NCI-H2107 treated with DMSO at 0.1 percent for 48 hours (cell line): ENCODE results near the gene CYB5RL.
"Not testable (repeated sequence)": the region's sequence is repeated elsewhere in the genome, so short reads cannot be mapped to it uniquely, and the experiment has no call there.

Experiments used
- DNase-seq: peaks from one replicate; lab custom pipeline; 2025; ENCODE audit not compliant: unreplicated experiment; lab: John Stamatoyannopoulos, UW

The CYB5RL gene

GRCh38 chr1:54190526-54190925 is 9.3 kb downstream of the CYB5RL start:
- DNase-seq, result no peak

DNA sequence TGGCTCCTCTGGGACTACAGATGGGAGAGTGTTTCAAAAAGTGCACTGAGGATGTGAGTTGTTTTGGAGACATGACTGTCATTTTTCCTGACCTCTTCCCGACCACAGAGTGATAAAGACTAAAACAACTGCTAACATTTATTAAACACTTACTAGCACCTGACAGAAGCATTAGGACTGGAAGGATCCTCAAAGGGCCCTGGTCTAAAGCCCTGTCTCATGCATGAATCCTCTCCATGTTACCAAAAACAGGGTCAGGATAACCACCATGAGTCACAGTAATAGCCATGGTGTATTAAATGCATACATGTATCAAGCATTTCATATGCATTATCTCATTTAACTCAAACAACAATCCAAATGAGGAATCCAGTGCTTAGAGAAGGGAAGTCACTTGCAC is 11.5 kb downstream of the CYB5RL start:
- no peak for DNase-seq

- DNase-seq, result no peak
Measured at GRCh38 chr1:54186056-54186455, 13.8 kb downstream of the CYB5RL start.

- no peak for DNase-seq
Measured at GRCh38 chr1:54180701-54181360, 19.0 kb downstream of the CYB5RL start.

GRCh38 chr1:54178296-54179070 is 21.3 kb downstream of the CYB5RL start:
- no peak for DNase-seq

DNA sequence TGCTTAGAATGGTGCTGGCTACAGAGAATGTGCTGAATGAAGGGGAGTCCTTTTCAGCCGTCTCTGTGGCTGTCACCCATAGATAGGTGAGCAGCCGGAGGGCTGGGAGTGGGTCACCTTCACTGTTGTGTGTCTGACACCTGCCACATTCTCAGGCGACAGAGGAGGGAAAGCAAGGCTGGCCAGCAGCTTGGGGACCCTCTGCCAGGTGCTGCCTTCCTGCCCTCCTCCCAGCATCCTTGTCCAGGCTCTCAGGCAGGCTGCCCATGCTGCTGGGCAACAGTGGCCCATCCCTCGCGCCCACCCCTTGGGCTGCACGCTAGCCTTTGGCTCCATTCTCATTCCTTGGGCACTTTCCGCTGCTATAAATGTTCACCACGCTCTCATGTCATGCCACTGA is 22.1 kb downstream of the CYB5RL start:
- DNase-seq, result no peak

DNA sequence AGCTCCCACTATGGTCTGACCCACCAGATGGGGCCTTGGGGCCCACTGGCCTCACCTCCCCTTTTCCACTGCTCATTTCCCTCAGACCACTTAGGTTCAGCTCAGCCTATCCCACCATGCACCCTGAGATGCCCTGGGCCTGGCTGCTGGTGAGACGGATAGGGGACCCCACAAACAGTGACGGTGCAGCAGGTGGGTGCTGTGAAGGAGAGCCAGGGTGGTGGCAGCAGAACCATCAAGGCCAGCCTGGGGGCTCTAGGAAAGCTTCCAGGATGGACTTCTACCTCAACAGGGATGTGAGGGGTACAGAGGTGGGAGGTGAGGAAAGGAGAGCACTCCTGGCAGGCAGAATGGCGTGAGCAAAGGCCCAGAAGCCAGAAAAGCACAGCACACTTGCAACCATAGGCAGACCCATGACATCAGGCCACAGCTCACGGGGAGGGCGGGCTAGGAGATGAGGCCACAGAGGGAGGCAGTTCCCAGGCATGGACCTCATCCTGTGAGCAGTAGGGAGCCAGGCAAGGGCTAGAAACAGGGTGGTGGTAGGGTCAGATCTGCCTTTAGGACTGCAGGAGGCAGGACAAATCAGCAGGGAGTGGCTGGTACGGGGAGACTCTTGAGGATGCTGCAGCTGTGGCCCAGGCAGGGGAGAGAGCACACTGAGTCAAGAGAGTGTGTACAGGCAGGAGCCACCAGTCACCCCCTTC is 23.1 kb downstream of the CYB5RL start:
- DNase-seq, result no peak

GRCh38 chr1:54174106-54174505 is 25.7 kb downstream of the CYB5RL start:
- DNase-seq, result no peak

DNA sequence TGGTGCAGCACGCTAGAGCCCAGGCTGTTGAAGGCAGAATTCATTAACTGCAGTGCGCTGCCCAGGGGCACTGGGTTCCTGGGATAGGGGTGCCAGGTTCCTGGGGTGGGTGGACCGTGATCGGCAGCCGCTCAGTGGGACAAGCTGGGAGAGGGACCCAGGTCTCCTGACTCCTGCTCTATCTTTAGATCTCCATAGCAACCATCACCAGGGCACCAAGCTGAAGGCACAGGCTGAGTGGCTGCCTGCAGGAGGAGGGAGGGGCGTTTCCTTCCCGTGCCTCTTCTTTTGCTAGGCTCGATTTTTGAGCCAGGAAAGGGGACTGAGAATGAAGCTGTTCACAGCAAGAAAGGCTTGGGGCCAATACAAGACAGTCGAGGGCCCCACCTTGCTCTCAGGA is 26.1 kb downstream of the CYB5RL start:
- DNase-seq, result no peak

DNA sequence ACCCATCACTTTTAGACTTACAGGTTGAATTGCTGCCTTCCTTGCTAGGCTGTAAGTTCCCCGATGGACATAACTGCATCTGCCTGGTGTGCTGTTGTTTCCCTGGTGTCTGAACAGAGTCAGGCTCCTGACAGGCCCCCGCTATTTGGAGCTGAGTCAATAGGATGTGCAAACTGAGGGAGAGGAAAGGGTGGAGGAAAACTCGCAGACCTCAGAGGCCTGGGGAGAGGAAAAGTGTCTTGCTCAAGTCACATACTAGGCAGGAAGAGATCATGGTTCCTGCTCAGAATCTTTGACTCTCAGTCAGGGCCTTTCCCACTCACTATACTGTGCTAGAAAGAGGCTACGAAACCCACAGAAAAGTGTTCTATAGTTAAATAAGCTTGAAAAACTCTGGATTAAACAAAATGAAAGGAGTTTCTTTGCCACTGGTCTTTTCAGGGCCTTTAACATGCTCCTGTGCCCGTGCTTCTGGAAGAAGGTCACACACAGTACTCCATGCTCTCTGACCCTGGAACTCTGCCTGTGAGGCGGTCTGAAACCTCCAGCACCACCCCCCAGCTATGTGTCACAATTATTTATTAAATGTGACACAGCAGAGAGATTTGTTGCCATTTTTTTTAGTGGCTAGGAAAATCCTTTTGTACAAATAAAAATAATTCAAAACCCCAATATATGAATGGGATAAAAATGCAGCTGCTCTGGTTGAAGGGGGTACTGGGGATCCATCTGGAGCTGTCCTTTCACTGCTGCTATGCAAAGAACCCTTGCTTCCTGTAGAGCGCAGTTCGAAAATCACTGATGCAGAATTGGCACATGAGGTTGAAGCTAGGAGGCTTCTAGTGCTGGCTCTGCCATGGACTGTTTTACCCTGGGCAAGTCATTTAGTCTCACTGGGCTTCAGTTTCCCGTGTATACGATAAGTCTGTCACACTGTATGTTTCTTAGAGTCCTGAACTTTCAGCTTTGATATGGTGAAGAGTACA is 26.9 kb downstream of the CYB5RL start:
- no peak for DNase-seq

DNA sequence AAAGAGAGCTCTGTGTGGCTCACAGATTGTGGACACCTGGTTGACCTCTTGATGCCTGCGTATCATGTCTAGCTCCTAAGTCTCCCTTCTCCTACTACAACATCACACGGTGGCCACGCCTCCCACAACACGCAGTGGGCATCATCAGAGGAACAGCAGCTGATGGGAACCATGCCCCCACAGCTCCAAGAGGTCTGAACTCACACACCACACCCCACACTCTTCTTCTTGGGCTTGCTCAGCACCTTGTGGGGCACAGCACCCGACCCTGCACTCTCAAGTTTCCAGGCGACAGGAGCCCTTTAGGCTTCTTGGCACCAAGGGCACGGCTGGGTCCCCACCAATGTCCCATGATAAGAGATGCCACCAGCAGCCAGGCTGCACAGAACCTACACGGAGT is 28.2 kb downstream of the CYB5RL start:
- no peak for DNase-seq

- DNase-seq, result no peak
Measured at GRCh38 chr1:54171016-54171415, 28.8 kb downstream of the CYB5RL start.

GRCh38 chr1:54169068-54169467 is 30.8 kb downstream of the CYB5RL start:
- no peak for DNase-seq

- DNase-seq, result no peak
Measured at GRCh38 chr1:54168206-54168965, 31.4 kb downstream of the CYB5RL start.

DNA sequence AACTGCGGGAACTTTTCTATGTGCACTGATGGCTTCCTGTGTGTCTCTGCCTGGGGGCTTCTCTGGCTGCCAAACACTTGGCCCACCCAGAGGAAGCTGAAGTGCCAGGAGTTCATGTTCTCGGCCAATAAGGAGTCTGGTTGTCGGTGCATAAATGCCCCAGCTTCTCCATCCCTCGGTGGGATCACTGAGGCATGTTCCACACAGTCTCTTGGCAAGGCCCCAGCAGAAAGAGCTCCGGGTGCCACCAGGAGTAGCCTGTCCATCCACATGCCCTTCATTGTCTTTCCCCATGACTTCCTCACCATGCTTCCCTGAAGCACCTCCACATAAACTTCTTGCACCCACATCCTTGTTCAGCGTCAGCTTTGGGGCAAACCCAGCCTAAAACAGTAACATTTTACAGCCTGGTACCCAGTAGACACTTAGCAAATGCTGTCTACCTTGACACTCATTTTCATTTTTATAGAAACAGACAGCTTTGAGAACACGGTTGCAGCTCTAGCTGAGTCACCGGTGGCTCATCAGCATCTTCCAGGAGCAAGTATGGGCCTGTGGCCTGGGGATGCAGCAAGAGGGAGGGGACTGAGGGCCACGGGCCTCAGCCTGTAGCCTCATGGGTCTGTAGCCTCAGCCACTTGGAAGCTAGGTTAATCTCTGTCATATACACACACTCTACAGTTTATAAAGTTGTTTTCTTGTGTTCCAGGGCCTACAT is 32.2 kb downstream of the CYB5RL start:
- no peak for DNase-seq

DNA sequence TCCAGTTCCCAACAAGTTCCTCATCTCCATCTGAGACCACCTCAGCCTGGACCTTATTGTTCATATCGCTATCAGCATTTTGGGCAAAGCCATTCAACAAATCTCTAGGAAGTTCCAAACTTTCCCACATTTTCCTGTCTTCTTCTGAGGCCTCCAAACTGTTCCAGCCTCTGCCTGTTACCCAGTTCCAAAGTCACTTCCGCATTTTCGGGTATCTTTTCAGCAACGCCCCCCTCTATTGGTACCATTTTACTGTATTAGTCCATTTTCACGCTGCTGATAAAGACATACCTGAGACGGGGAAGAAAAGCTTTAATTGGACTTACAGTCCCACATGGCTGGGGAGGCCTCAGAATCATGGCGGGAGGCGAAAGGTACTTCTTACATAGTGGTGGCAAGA is 33.5 kb downstream of the CYB5RL start:
- DNase-seq, result not testable (repeated sequence)

DNA sequence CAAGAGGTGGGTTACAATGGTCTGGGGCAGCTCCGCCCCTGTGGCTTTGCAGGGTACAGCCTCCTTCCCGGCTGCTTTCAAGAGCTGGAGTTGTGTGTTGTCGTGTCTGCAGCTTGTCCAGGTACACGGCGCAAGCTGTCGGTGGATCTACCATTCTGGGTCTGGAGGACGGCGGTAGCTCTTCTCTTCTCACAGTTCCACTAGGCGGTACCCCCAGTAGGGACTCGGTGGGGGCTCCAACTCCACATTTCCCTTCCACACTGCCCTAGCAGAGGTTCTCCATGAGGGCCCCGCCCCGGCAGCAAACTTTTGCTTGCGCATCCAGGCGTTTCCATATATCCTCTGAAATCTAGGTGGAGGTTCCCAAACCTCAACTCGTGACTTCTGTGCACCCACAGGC is 34.7 kb downstream of the CYB5RL start:
- no peak for DNase-seq

DNA sequence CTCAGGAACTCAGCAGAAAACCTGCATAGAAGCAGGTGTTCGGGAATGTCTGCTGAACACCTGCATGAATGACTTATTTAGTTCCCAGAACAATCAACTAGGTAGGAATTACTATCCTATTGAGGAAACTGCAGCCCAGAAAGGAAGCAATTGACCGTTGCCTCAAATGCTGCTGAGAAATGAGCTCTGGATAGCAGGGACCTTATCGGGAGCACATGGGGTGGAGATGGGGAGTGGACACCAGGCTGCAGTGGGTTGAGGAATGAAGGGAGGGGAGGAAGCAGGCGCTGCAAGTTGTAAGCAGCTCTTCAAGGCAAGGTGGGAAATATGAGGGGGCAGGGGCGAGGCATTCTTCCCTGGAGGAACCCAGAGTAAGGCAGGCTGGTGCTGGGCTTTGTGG is 36.3 kb downstream of the CYB5RL start:
- no peak for DNase-seq

GRCh38 chr1:54163051-54163450 is 36.8 kb downstream of the CYB5RL start:
- no peak for DNase-seq
